ENCODE measurements around the gene MINK1. TPM values are rescaled to one million over a fixed set of nuclear protein-coding genes. Genes with fewer than 3 reads are reported as not detected.

The MINK1 gene
- total and polyA plus RNA-seq, 2 of the 13 experiments (the other 11 are each of a cell fraction or from before 2014, with no cell fraction given) = 17.2 to 63.9 TPM

GRCh38 chr17:4908711-4909496 lies 75.8 kb downstream of the MINK1 start (continued):
- TF ChIP-seq HDAC2 (CRISPR knock-in tag; IDR thresholded peaks at IDR 0.05) (0 out of 2 replicates have a peak, but pooled peaks have one; percentile 23), ZNF207 (IDR thresholded peaks at IDR 0.05; ENCODE audit: borderline replicate concordance) (peak; percentile 85; the same call in 1 of the 2 replicates), HNRNPL (IDR thresholded peaks at IDR 0.05; ENCODE audit: low read depth, low read length) (0 out of 2 replicates have a peak, but pooled peaks have one; percentile 62), ZNF441 (CRISPR knock-in tag; IDR thresholded peaks at IDR 0.05; ENCODE audit: borderline replicate concordance) (peak; percentile 63; the same call in 1 of the 2 replicates), E2F5 (CRISPR knock-in tag; conservative IDR thresholded peaks at IDR 0.05) (no peak), HBP1 (CRISPR knock-in tag; IDR thresholded peaks at IDR 0.05; ENCODE audit: low read depth) (peak; percentile 35; the same call in 1 of the 2 replicates), ZNF205 (CRISPR knock-in tag; IDR thresholded peaks at IDR 0.05) (0 out of 2 replicates have a peak, but pooled peaks have one; percentile 24), ZBTB43 (CRISPR knock-in tag; conservative IDR thresholded peaks at IDR 0.05) (0 out of 2 replicates have a peak, but pooled peaks have one; percentile 3), ETV5 (CRISPR knock-in tag; IDR thresholded peaks at IDR 0.05; ENCODE audit: borderline replicate concordance) (no peak; the same call in 1 of the 2 replicates), ZNF276 (CRISPR knock-in tag; IDR thresholded peaks at IDR 0.05; ENCODE audit: low read depth) (0 out of 2 replicates have a peak, but pooled peaks have one; percentile 49), NCOA5 (CRISPR knock-in tag; IDR thresholded peaks at IDR 0.05) (no peak), CC2D1A (CRISPR knock-in tag; IDR thresholded peaks at IDR 0.05) (no peak), ZHX2 (IDR thresholded peaks at IDR 0.05; ENCODE audit: low read depth) (no peak), ZHX2 (CRISPR knock-in tag; IDR thresholded peaks at IDR 0.05; ENCODE audit: borderline replicate concordance) (no peak), SKI (IDR thresholded peaks at IDR 0.05; ENCODE audit: partially characterized antibody) (peak; percentile 12), ZNF136 (CRISPR knock-in tag; IDR thresholded peaks at IDR 0.05; ENCODE audit: low read depth) (0 out of 2 replicates have a peak, but pooled peaks have one; percentile 13), TOPORS (CRISPR knock-in tag; IDR thresholded peaks at IDR 0.05) (no peak)
